HepG2 (cell line): Measurements from ENCODE around the gene LYZL6.

Source experiments
- ATF7-NPFF ChIP-seq: sonication (generic); formaldehyde crosslinking; IDR thresholded peaks from 2 replicates; pipeline ENCODE4 v1.8.1; 2023; ENCODE audit warnings: mild to moderate bottlenecking, low read depth, missing genetic modification reagents, moderate library complexity
- CHD2 ChIP-seq: IDR thresholded peaks from 2 replicates; pipeline ENCODE4 v1.6.1; 2011; ENCODE audit warnings: low read depth, low read length, improper control_type of control experiment
- EZH2 ChIP-seq: conservative IDR thresholded peaks from 2 replicates; pipeline ENCODE4 v1.6.1; 2012; ENCODE audit warnings: mild to moderate bottlenecking, low read depth, low read length, moderate library complexity
- HNRNPUL1 ChIP-seq: fragments of 200-400 bp; formaldehyde crosslinking; IDR thresholded peaks from 2 replicates; pipeline ENCODE4 v1.6.1; 2017; ENCODE audit warnings: low read depth, mild to moderate bottlenecking, low read length, moderate library complexity
- MAFK ChIP-seq, 2 experiments: IDR thresholded peaks in 1 of 2; conservative IDR thresholded peaks in 1 of 2; 2 replicates each; pipeline ENCODE4 v1.6.1; 2011; ENCODE audit warnings: improper control_type of control experiment in 2 of 2, low read length in 2 of 2
- SAP130 ChIP-seq: IDR thresholded peaks from 2 replicates; pipeline ENCODE4 v1.6.1; 2016; ENCODE audit warnings: low read depth
- SMAD1 ChIP-seq: sonication (generic); formaldehyde crosslinking; IDR thresholded peaks from 2 replicates; pipeline ENCODE4 v1.4.0; 2020; ENCODE audit warnings: missing genetic modification reagents, low read depth, mild to moderate bottlenecking, borderline replicate concordance
- TGIF2 ChIP-seq: IDR thresholded peaks from 2 replicates; pipeline ENCODE4 v1.6.1; 2016; ENCODE audit warnings: control low read depth, missing compliant biosample characterization
- ZBTB49 ChIP-seq: sonication (generic); formaldehyde crosslinking; IDR thresholded peaks from 2 replicates; pipeline ENCODE4 v1.4.0; 2020; ENCODE audit warnings: missing genetic modification reagents, borderline replicate concordance
- ZBTB7A ChIP-seq: sonication (generic); formaldehyde crosslinking; IDR thresholded peaks from 2 replicates; pipeline ENCODE4 v1.8.0; 2022; ENCODE audit warnings: mild to moderate bottlenecking, missing genetic modification reagents
- ZFYVE20 ChIP-seq: sonication (generic); formaldehyde crosslinking; IDR thresholded peaks from 2 replicates; pipeline ENCODE4 v1.8.0; 2023; ENCODE audit warnings: low read depth, mild to moderate bottlenecking, moderate library complexity, missing genetic modification reagents, borderline replicate concordance
- TF ChIP-seq, protein P1 (sequence below): sonication (generic); formaldehyde crosslinking; IDR thresholded peaks from 2 replicates; pipeline ENCODE4 v1.5.0; 2020; ENCODE audit warnings: mild to moderate bottlenecking, missing genetic modification reagents, moderate library complexity

- TF ChIP-seq, protein P1, sequence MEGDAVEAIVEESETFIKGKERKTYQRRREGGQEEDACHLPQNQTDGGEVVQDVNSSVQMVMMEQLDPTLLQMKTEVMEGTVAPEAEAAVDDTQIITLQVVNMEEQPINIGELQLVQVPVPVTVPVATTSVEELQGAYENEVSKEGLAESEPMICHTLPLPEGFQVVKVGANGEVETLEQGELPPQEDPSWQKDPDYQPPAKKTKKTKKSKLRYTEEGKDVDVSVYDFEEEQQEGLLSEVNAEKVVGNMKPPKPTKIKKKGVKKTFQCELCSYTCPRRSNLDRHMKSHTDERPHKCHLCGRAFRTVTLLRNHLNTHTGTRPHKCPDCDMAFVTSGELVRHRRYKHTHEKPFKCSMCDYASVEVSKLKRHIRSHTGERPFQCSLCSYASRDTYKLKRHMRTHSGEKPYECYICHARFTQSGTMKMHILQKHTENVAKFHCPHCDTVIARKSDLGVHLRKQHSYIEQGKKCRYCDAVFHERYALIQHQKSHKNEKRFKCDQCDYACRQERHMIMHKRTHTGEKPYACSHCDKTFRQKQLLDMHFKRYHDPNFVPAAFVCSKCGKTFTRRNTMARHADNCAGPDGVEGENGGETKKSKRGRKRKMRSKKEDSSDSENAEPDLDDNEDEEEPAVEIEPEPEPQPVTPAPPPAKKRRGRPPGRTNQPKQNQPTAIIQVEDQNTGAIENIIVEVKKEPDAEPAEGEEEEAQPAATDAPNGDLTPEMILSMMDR (CRISPR knock-in tag) = no peak
- no peak for TF ChIP-seq TGIF2 (CRISPR knock-in tag)
- TF ChIP-seq HNRNPUL1 = no peak
- TF ChIP-seq MAFK (conservative IDR thresholded peaks at IDR 0.05 in 1 of 2, IDR thresholded peaks at IDR 0.05 in 1 of 2; ENCODE audit: low read length in 2 of 2) = no peak
- no peak for TF ChIP-seq ZFYVE20 (CRISPR knock-in tag)
- TF ChIP-seq SAP130 (CRISPR knock-in tag) = no peak
- no peak for TF ChIP-seq SMAD1 (CRISPR knock-in tag)
- TF ChIP-seq EZH2 = no peak
- TF ChIP-seq CHD2 = no peak
- TF ChIP-seq ZBTB49 = no peak
- TF ChIP-seq ZBTB7A (CRISPR knock-in tag) = no peak
- TF ChIP-seq ATF7-NPFF (CRISPR knock-in tag) = no peak
Measured at GRCh38 chr17:35944151-35944550, 638 bp upstream of the LYZL6 start.
